ENCODE results near the gene BEST3. TPM values are rescaled to one million over a fixed set of nuclear protein-coding genes. Genes with fewer than 3 reads are reported as not detected.
A peak's percentile ranks its signal among the peaks of the same experiment; 100 is the strongest.
"Not testable (repeated sequence)": the region's sequence is repeated elsewhere in the genome, so short reads cannot be mapped to it uniquely, and the experiment has no call there.

Gene BEST3
- polyA plus RNA-seq, 4 donors: 0.24 to 0.52 (median 0.45) TPM

DNA sequence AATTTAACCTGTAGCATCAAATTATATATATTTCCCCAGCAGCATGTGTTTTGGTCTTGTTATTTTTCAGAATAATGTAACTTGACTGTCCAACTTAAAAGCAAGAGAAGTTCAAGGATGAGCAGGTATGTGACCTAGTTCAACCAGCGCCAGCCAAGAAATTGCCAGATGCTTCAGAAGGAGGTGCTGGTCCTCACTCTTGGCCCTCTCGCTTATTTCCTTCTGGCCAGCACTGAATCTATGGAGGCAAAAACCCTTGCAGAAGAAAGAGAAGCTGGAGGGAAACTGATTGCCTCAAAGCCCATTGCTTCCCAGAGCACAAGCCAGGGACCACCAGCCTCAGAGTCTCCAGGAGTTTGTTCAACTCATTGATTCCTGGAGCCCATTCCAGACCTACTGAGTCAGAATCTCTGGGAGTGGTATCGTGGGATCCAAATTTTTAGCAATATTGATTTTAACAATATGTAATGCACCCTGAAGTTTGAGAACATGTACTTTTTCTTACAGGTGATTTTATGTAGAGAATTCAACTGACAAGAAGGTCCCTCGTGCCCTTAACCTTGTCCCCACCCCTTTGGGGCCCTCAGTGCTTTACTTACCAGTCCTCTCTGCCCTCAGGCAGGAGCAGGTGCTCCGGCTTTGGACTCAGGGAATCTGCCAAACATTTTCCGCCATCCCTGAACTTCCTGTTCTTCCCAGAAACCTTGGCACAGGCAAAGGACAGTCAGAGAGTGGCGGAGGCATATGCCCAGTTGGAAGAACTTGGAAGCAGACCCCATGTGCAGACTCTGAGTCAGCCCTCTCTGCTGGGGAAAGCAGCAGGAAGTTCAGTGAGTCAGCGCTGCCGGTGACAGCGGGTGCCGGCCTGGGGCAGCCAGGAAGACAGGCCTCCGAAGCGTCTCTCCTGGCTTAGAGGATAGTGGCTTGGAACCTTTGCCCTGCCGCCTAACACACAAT lies 10.4 kb downstream of the BEST3 start:
- no peak for DNase-seq (ENCODE audit: low read depth in 4 of 4, low spot score in 3 of 4)

DNA sequence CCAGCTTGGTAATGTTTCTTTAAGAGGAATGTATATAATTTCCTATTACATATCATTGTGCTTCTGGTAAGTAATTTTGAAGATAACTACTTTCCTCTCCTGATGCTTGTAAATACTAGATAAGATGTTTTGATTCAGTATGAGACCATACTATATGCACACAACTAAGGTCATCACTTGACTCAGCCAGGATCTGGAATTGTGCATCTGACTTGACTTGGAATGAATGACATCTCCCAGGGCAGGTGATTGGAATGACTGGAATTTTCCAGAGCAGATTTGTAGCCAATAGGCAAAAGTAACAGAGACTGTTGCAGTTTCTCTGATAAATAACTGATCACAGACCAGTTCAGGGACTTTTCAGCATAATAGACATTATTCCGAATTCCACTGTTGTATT lies 11.1 kb downstream of the BEST3 start:
- DNase-seq (ENCODE audit: low read depth in 4 of 4, low spot score in 3 of 4): no peak

DNA sequence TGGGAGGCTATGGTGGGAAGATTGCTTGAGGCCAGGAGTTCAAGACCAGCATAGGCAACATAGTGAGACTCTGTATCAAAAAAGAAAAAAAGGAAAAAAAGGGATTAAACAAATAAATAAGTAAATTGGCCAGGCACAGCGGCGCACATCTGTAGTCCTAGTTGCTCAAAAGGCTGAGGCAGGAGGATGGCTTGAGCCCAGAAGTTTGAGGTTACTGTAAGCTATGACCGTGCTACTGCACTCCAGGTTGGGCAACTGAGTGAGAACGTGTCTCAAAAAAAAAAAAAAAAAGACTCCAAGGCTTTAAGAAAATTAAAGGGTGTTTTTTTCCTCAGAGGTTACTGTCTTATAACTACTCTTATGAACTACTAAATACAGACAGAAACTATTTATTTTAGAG lies 11.7 kb downstream of the BEST3 start:
- no peak for DNase-seq (ENCODE audit: low read depth in 4 of 4, low spot score in 3 of 4)

GRCh38 chr12:69686731-69687130 lies 12.4 kb downstream of the BEST3 start:
- DNase-seq (ENCODE audit: low read depth in 4 of 4, low spot score in 3 of 4): peak in 3 of 4 donors; percentile 15 to 29 (median 20)

DNA sequence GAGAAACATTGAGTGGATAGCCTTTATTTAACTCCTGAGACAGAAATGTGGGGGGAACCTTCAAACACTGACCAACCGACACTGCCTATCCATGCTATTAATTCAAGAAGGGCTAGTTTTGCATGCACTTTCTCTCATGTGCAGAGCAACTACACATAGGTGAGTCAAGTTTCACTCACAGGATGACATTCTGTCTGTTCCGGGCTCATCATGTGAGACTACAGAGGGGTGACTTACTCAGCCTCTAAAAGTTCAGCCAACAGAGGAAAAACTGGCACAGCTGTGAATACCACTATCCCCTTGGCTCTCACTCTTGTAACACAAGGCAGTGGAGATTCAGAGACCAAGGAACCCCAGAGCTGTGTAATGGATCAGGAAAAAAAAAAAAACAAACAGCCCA lies 13.3 kb downstream of the BEST3 start:
- no peak for DNase-seq (ENCODE audit: low read depth in 4 of 4, low spot score in 3 of 4)

DNA sequence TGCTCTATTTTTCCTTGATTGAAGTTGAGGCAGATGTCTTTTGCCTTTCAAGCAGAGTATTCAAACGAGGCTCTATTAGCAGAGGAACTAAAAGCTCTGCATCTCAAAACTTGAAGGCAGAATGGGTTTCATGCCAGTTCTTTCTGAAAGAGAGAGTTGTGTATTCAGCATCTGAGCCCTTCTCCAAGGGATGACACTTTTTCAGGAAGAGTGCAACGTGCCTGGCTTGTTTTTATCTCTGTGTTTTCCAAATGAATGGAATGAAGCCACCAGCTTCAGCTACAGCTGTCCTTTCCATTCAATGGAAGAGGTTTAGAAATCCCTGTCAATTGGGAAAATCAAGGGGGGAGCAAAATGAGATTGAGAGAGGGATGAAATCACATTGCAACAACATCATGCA lies 14.6 kb downstream of the BEST3 start:
- no peak for DNase-seq (ENCODE audit: low read depth in 4 of 4, low spot score in 3 of 4)

GRCh38 chr12:69682110-69682755 lies 16.9 kb downstream of the BEST3 start:
- no peak for DNase-seq (ENCODE audit: low read depth in 4 of 4, low spot score in 3 of 4)

DNA sequence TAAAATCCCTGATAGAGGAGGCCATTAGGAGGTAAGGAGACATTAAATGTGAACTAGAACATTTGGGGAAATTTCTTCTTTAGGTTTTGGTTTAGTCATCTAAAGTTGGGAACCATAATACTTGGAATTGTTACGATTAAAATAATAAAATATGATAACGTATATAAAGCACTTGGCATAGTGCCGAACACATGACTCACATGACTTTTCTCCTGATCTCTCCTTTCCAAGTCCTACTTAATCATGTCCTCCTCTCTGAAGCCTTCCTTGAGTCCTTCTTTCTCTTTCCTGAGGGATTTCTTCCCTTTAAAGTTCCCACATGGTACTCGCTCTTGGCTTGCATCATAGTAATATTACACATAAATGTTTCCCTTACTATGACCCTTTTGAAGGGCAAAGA lies 20.0 kb downstream of the BEST3 start:
- no peak for DNase-seq (ENCODE audit: low read depth in 4 of 4, low spot score in 3 of 4)

DNA sequence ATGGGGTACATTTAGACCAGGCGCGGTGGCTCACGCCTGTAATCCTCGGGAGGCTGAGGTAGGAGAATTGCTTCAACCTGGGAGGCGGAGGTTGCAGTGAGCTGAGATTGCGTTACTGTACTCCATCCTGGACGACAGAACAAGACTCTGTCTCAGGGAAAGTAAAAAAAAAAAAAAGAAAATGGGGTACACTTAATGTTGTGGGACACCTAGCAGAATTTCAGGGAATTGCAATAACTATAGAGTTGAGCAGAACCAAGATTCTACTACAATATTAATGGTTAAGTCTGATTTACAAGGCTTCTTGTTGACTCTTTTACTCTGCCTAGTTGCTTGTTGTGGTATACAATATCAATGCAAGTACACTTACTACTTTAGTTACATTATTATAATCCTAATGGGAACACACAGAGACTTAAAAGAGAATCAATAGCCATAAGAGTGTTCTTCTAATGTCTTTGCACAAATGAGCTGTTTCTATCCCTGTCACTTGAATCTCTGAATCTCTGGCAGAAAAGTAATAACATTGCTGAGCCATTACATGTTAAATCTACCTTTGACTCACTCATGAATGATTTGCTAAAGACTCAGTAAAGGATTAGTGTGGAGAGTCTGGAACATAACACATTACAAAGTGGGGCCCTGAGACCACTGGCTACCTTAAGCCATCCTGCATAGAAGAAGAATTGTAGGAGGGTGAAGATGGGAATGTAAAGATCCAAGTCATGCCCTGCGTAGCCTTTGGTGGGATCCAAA lies 22.7 kb downstream of the BEST3 start:
- DNase-seq (ENCODE audit: low read depth in 4 of 4, low spot score in 3 of 4): no peak

GRCh38 chr12:69672195-69672594 lies 26.9 kb downstream of the BEST3 start:
- no peak for DNase-seq (ENCODE audit: low read depth in 4 of 4, low spot score in 3 of 4)

DNA sequence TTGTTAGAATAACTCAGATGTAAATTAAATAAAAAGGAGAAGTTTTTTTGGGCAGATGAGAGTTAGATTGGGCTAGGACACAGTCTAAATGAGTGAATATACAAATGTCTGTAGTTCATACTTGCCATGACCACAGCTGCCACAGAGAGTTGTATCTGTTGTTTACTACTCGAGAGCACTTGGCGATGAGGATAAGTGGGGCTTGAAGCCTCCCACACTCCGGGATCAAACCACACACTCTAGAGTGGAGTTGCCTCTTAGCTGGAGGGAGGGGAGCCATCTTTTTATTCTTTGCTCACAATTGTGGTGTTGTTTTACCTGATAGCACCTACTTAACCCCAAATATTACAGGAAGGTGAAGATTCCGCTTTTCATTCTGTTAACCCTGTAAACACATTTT lies 27.5 kb downstream of the BEST3 start:
- DNase-seq (ENCODE audit: low read depth in 4 of 4, low spot score in 3 of 4): no peak

GRCh38 chr12:69666798-69667197 lies 32.3 kb downstream of the BEST3 start:
- DNase-seq (ENCODE audit: low read depth in 4 of 4, low spot score in 3 of 4): no peak

GRCh38 chr12:69664930-69665377 lies 34.1 kb downstream of the BEST3 start:
- not testable (repeated sequence) for DNase-seq (ENCODE audit: low read depth in 4 of 4, low spot score in 3 of 4)

GRCh38 chr12:69663726-69664125 lies 35.4 kb downstream of the BEST3 start:
- no peak for DNase-seq (ENCODE audit: low read depth in 4 of 4, low spot score in 3 of 4)

DNA sequence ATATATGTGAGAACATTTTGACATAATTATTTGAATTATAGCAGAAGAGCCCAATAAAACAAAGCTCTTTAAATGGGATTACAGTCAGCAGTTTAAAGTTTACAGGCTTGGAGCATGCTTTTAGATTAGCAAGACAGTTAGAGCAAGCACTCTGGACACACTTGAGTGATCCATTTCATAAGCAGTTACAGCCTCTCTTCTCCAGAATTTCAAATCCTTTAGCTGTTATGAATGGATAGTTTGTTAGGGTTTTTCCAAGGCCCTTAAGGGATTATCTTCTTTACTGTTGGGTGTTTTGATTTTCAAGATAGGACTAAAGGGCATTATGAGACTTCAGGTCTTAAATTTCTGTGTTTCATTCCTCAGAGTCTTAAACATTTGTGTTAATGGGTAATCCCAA lies 36.3 kb downstream of the BEST3 start:
- no peak for DNase-seq (ENCODE audit: low read depth in 4 of 4, low spot score in 3 of 4)

- DNase-seq (ENCODE audit: low read depth in 4 of 4, low spot score in 3 of 4): no peak
Measured at GRCh38 chr12:69661386-69661785, 37.7 kb downstream of the BEST3 start.

GRCh38 chr12:69660164-69660863 lies 38.8 kb downstream of the BEST3 start:
- DNase-seq (ENCODE audit: low read depth in 4 of 4, low spot score in 3 of 4): no peak

DNA sequence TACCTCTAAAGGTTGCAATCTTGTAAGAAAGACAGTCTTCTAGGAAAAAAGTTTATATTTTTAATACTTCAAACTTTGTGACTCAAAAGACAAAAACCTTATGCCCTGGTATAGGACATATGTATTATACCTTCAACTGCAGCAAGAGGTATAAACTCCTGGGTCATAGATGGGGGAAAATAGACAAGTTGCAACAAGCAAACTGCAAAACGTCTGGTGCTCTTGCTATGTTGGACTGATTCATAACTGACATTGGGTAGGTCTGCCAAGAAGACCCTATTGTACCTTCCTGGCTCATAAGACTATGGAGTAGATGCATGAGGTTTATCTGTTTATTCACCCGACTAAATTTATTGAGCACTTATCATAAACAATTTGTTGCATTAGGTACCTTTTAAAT lies 40.9 kb downstream of the BEST3 start:
- no peak for DNase-seq (ENCODE audit: low read depth in 4 of 4, low spot score in 3 of 4)

DNA sequence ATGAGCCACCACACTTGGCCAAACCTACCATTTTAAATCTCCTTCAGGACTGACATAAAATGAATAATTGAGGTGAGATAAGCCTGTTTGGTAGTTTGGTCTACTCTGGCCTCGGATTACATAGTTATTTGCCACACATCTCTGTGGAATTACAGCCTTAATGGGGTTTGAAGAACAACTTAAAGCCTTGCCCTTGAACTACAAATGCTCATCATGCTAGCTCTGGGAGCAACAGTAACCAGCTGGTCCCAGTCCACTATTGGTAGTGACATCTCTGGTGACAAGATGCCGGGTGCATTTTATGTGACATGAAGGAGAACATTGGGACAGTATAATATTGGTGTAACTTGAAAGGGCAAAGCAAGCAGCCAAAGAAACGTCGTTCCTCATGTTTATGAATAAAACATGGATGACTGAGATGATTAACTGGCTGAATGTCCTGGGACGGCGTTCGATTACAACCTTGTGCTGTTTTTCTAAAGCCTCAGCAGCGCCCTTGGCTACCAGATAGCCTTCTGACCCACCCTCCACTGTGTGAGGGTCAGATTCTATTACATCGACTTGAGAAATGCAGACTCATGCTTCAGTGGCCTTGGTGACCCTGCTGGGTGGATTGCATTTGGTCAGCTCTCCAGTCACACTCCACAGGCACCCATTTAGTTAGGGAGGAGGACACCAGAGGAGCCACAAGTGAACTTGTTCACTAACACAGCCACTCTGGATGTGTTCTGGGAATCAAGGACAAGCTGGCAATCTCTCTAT lies 41.5 kb downstream of the BEST3 start:
- DNase-seq (ENCODE audit: low read depth in 4 of 4, low spot score in 3 of 4): peak in 3 of 4 donors; percentile 28 to 59 (median 38)
